H9 (cell line): ENCODE data around the gene NPHP4. TPM values are rescaled to one million over a fixed set of nuclear protein-coding genes. Genes with fewer than 3 reads are reported as not detected.

Experiments
- DNase-seq: peaks from one replicate; pipeline ENCODE4 v3.0.0-alpha.2; 2017
- H2AFZ ChIP-seq: one replicate; pipeline ENCODE4 v1.6.1; 2013; ENCODE audit warnings: mild to moderate bottlenecking, low read length, control low read depth, moderate library complexity
- H2AK5ac ChIP-seq: 2 replicates; pipeline ENCODE4 v1.6.1; 2013; ENCODE audit warnings: low read length, control low read depth, mixed read lengths; ENCODE audit not compliant: insufficient read length
- H2BK120ac ChIP-seq: one replicate; pipeline ENCODE4 v1.6.1; 2013; ENCODE audit warnings: low read depth, mild to moderate bottlenecking, low read length, control low read depth, inconsistent platforms; ENCODE audit not compliant: poor library complexity, severe bottlenecking
- H2BK12ac ChIP-seq: 2 replicates; pipeline ENCODE4 v1.6.1; 2013; ENCODE audit warnings: low read length, control low read depth, mixed read lengths, low read depth; ENCODE audit not compliant: insufficient read length
- H2BK15ac ChIP-seq: 2 replicates; pipeline ENCODE4 v1.6.1; 2013; ENCODE audit warnings: low read depth, low read length, control low read depth
- H2BK20ac ChIP-seq: one replicate; pipeline ENCODE4 v1.6.1; 2013; ENCODE audit warnings: low read depth, mild to moderate bottlenecking, low read length, control low read depth, inconsistent platforms; ENCODE audit not compliant: poor library complexity, severe bottlenecking
- H2BK5ac ChIP-seq: 2 replicates; pipeline ENCODE4 v1.6.1; 2013; ENCODE audit warnings: low read length, control low read depth, mixed read lengths; ENCODE audit not compliant: insufficient read length
- H3K14ac ChIP-seq: 2 replicates; pipeline ENCODE4 v1.6.1; 2013; ENCODE audit warnings: low read length, control low read depth; ENCODE audit not compliant: insufficient read depth
- H3K18ac ChIP-seq: 2 replicates; pipeline ENCODE4 v1.6.1; 2013; ENCODE audit warnings: low read depth, mild to moderate bottlenecking, mixed read lengths, low read length, control low read depth; ENCODE audit not compliant: insufficient read length
- H3K23ac ChIP-seq: 2 replicates; pipeline ENCODE4 v1.6.1; 2013; ENCODE audit warnings: low read length, control low read depth, mixed read lengths, low read depth; ENCODE audit not compliant: insufficient read length
- H3K23me2 ChIP-seq: 2 replicates; pipeline ENCODE4 v1.6.1; 2013; ENCODE audit warnings: low read depth, mild to moderate bottlenecking, mixed read lengths, low read length, control low read depth; ENCODE audit not compliant: insufficient read length, poor library complexity, severe bottlenecking
- H3K27ac ChIP-seq: 2 replicates; pipeline ENCODE4 v1.5.1; 2013; ENCODE audit warnings: low read length, control low read depth, mixed read lengths, low read depth; ENCODE audit not compliant: insufficient read length
- H3K27me3 ChIP-seq: 2 replicates; pipeline ENCODE4 v1.6.1; 2013; ENCODE audit warnings: low read length, control low read depth, inconsistent platforms; ENCODE audit not compliant: insufficient read depth
- H3K4ac ChIP-seq: 2 replicates; pipeline ENCODE4 v1.6.1; 2013; ENCODE audit warnings: low read depth, mild to moderate bottlenecking, control low read depth, inconsistent platforms, low read length, moderate library complexity
- H3K4me1 ChIP-seq: 2 replicates; pipeline ENCODE4 v1.6.1; 2013; ENCODE audit warnings: low read length, control low read depth, inconsistent platforms; ENCODE audit not compliant: insufficient read depth
- H3K4me2 ChIP-seq: 2 replicates; pipeline ENCODE4 v1.6.1; 2013; ENCODE audit warnings: low read length, control low read depth, mixed read lengths; ENCODE audit not compliant: insufficient read length, insufficient read depth
- H3K56ac ChIP-seq: 2 replicates; pipeline ENCODE4 v1.6.1; 2013; ENCODE audit warnings: low read depth, mild to moderate bottlenecking, mixed read lengths, low read length, control low read depth; ENCODE audit not compliant: insufficient read length
- H3K79me1 ChIP-seq: 2 replicates; pipeline ENCODE4 v1.6.1; 2013; ENCODE audit warnings: low read depth, mild to moderate bottlenecking, moderate library complexity, low read length, control low read depth, inconsistent platforms; ENCODE audit not compliant: insufficient read depth, poor library complexity, severe bottlenecking
- H3K79me2 ChIP-seq: 2 replicates; pipeline ENCODE4 v1.6.1; 2013; ENCODE audit warnings: low read length, control low read depth, inconsistent platforms; ENCODE audit not compliant: insufficient read depth
- H3K9ac ChIP-seq: 2 replicates; pipeline ENCODE4 v1.6.1; 2013; ENCODE audit warnings: low read length, control low read depth, mixed read lengths; ENCODE audit not compliant: insufficient read length; ENCODE audit errors: extremely low read depth
- H3K9me3 ChIP-seq: one replicate; pipeline ENCODE4 v1.6.1; 2013; ENCODE audit warnings: low read depth, low read length, inconsistent platforms; ENCODE audit not compliant: control insufficient read depth
- H3T11ph ChIP-seq: one replicate; pipeline ENCODE4 v1.6.1; 2013; ENCODE audit warnings: mild to moderate bottlenecking, low read length, control low read depth, inconsistent platforms
- H4K20me1 ChIP-seq: one replicate; pipeline ENCODE4 v1.6.1; 2013; ENCODE audit not compliant: control insufficient read depth, insufficient read length, insufficient read depth
- H4K5ac ChIP-seq: 2 replicates; pipeline ENCODE4 v1.6.1; 2013; ENCODE audit warnings: low read depth, mild to moderate bottlenecking, mixed read lengths, low read length, control low read depth; ENCODE audit not compliant: insufficient read length
- H4K8ac ChIP-seq: replicated peaks from 2 replicates; pipeline ENCODE4 v1.6.1; 2013; ENCODE audit warnings: low read length, control low read depth, mixed read lengths, low read depth; ENCODE audit not compliant: insufficient read length
- H4K91ac ChIP-seq: 2 replicates; pipeline ENCODE4 v1.6.1; 2013; ENCODE audit warnings: low read depth, mild to moderate bottlenecking, moderate library complexity, mixed read lengths, low read length, control low read depth; ENCODE audit not compliant: insufficient read length
- H3K27ac Mint-ChIP-seq, 3 experiments: 2 replicates in 2 of 3; 3 replicates in 1 of 3; pipeline ENCODE4 v1.8.0; 2020 to 2021; ENCODE audit warnings: mixed read lengths in 3 of 3, mild to moderate bottlenecking in 1 of 3, moderate library complexity in 1 of 3
- H3K27me3 Mint-ChIP-seq: 2 replicates; pipeline ENCODE4 v1.8.0; 2021; ENCODE audit warnings: low read depth, mild to moderate bottlenecking, moderate library complexity, mixed read lengths
- H3K36me3 Mint-ChIP-seq, 3 experiments: 2 replicates in 2 of 3; 3 replicates in 1 of 3; pipeline ENCODE4 v1.8.0; 2020 to 2021; ENCODE audit warnings: low read depth in 3 of 3, mixed read lengths in 3 of 3; ENCODE audit not compliant: insufficient read depth in 1 of 3
- H3K4me1 Mint-ChIP-seq, 2 experiments: 2 replicates each; pipeline ENCODE4 v1.8.0; 2020; ENCODE audit warnings: mixed read lengths in 2 of 2
- H3K4me3 Mint-ChIP-seq, 2 experiments: 2 replicates in 1 of 2; 3 replicates in 1 of 2; pipeline ENCODE4 v1.8.0; 2020 to 2021; ENCODE audit warnings: mild to moderate bottlenecking in 2 of 2, mixed read lengths in 2 of 2, moderate library complexity in 1 of 2
- H3K9me3 Mint-ChIP-seq, 2 experiments: 2 replicates in 1 of 2; 3 replicates in 1 of 2; pipeline ENCODE4 v1.8.0; 2020; ENCODE audit warnings: mild to moderate bottlenecking in 2 of 2, mixed read lengths in 2 of 2, moderate library complexity in 1 of 2
- WGBS: extraction: QIAGEN DNeasy Blood & Tissue Kit; methylation state at CpG from one replicate; pipeline ENCODE4 v1.1.7; 2013; ENCODE audit warnings: missing lambda C conversion rate, low lambda C conversion rate, mixed read lengths; ENCODE audit not compliant: insufficient read length; ENCODE audit errors: extremely low coverage; 5-methylcytosine and 5-hydroxymethylcytosine counted together
- total RNA-seq: library from RNA; stranded (reverse); gene quantifications from 2 replicates; pipeline ENCODE4 v1.2.1, GENCODE V29; 2021
- TF ChIP-seq, protein P1 (sequence below): fragments of 200-600 bp; sonication (generic); conservative IDR thresholded peaks from 3 replicates; pipeline ENCODE4 v1.8.0; 2021; ENCODE audit warnings: antibody characterized with exemption, mild to moderate bottlenecking

The NPHP4 gene
- total RNA-seq, 1 experiment from 2014 or later, result 17.6 TPM

DNA sequence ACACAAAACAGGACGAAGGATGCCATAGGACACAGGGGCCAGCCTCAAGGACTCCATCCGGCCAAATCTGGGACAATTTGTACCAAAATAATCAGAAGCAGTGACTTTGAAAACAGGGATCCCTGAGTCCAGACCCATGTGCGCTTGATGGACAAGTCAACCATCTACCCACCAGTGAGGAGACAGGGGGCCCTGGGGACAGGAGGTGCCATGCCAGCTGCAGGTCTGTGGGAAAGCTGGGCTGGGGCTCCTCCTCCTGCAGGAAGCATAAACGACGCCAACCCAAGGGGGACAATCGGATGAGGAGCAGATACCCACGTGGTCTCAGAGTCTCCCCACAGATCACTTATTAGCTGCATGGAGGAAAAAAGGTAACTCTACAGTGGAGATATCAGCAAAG lies 50.6 kb downstream of the NPHP4 start:
- Histone ChIP-seq H3K9ac (no peak overlapping the region), H4K91ac (no peak overlapping the region), H3K4me1 (no peaks in the 10 kb centered on the region), H2BK15ac (no peak overlapping the region), H2BK20ac (no peak overlapping the region), H3K79me2 (no peaks in the 10 kb centered on the region), H3K27ac (no peak overlapping the region), H2AK5ac (no peak overlapping the region), H3K4ac (no peak overlapping the region), H3T11ph (no peak overlapping the region), H4K20me1 (no peaks in the 10 kb centered on the region), H2BK12ac (no peak overlapping the region), H3K27me3 (no peaks in the 10 kb centered on the region), H3K4me2 (no peak overlapping the region), H2BK120ac (no peak overlapping the region), H3K79me1 (no peaks in the 10 kb centered on the region), H3K56ac (no peak overlapping the region), H2AFZ (no peak overlapping the region), H3K14ac (no peak overlapping the region; the same call in 1 of the 2 replicates), H4K5ac (no peak overlapping the region), H3K18ac (no peak overlapping the region), H2BK5ac (no peak overlapping the region), H3K23me2 (no peaks in the 10 kb centered on the region), H3K23ac (no peak overlapping the region), H4K8ac (no peak overlapping the region), H3K9me3 (no peaks in the 10 kb centered on the region)
- H3K27ac Mint-ChIP-seq, result no peak overlapping the region
- DNase-seq, result peak; percentile 12
- WGBS, result no CpG with 5 or more reads among the region's 7 CpGs
- H3K9me3 Mint-ChIP-seq, result peaks cover 0 to 9% of the 10 kb centered on the region in 2 experiments; a peak in 1 of 5 replicates
- H3K36me3 Mint-ChIP-seq, result peaks cover 15 to 32% (median 31%) of the 10 kb centered on the region in 3 experiments; a peak in 5 of 7 replicates
- no peaks in the 10 kb centered on the region for H3K27me3 Mint-ChIP-seq
- no peak overlapping the region for H3K4me3 Mint-ChIP-seq
- H3K4me1 Mint-ChIP-seq, result peaks cover 3 to 5% of the 10 kb centered on the region in 2 experiments; a peak in 2 of 4 replicates
- TF ChIP-seq, protein P1, sequence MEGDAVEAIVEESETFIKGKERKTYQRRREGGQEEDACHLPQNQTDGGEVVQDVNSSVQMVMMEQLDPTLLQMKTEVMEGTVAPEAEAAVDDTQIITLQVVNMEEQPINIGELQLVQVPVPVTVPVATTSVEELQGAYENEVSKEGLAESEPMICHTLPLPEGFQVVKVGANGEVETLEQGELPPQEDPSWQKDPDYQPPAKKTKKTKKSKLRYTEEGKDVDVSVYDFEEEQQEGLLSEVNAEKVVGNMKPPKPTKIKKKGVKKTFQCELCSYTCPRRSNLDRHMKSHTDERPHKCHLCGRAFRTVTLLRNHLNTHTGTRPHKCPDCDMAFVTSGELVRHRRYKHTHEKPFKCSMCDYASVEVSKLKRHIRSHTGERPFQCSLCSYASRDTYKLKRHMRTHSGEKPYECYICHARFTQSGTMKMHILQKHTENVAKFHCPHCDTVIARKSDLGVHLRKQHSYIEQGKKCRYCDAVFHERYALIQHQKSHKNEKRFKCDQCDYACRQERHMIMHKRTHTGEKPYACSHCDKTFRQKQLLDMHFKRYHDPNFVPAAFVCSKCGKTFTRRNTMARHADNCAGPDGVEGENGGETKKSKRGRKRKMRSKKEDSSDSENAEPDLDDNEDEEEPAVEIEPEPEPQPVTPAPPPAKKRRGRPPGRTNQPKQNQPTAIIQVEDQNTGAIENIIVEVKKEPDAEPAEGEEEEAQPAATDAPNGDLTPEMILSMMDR, result no peak
